HG03457 (cell line): ENCODE results near the gene YEATS4.

Experiments
- ATAC-seq: cut with Tn5 transposase; IDR thresholded peaks from one replicate; pipeline ENCODE4 v1.9.1; 2021; ENCODE audit warnings: moderate number of reproducible peaks; ENCODE audit not compliant: unreplicated experiment

Gene YEATS4

GRCh38 chr12:69431591-69432222 is 72.2 kb downstream of the YEATS4 start:
- ATAC-seq: no peak

- no peak for ATAC-seq
These were observed 74.1 kb downstream of the YEATS4 start for GRCh38 chr12:69433653-69434052.

GRCh38 chr12:69435644-69436043 is 76.1 kb downstream of the YEATS4 start:
- no peak for ATAC-seq

- ATAC-seq: no peak
These were observed 77.5 kb downstream of the YEATS4 start for GRCh38 chr12:69437073-69437472.

- no peak for ATAC-seq
These were observed 79.0 kb downstream of the YEATS4 start for GRCh38 chr12:69438539-69438938.

- no peak for ATAC-seq
These were observed 80.5 kb downstream of the YEATS4 start for GRCh38 chr12:69440016-69440415.
